ENCODE results near the gene HEATR5B.

The HEATR5B gene

GRCh38 chr2:37110306-37111212, 26.4 kb upstream of the HEATR5B start:
- CTCF ChIA-PET, result no interaction called here
- POLR2A ChIA-PET, result no interaction called here

DNA sequence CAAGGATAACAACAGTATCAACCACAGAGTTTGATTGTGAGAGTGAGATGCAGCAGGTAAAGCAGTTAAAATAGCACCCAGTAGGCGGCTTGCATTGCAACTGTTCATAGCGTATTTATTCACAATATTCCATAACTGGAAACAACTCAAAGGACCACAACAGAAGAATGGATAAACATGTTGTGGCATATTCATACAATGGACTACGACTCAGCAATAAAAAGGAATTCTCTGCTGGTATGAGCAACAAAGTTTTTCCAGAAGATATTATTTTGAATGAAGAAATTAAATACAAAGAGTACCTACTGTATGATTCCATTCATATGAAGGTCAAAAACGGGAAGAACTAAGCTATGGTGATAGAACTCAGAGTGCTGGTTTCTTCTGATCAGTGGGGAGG, 25.4 kb upstream of the HEATR5B start:
- DNase-seq (ENCODE audit: extremely low spot score), result no peak
- ChIA-PET POLR2A (no interaction called here), CTCF (no interaction called here)
- TF ChIP-seq FOXA1 (IDR thresholded peaks at IDR 0.05), result no peak
- no peak for TF ChIP-seq TARDBP (IDR thresholded peaks at IDR 0.05)
- TF ChIP-seq BHLHE40 (IDR thresholded peaks at IDR 0.05; ENCODE audit: borderline replicate concordance), result no peak
- TF ChIP-seq FOXK2 (IDR thresholded peaks at IDR 0.05), result no peak
- TF ChIP-seq LEF1 (IDR thresholded peaks at IDR 0.05; ENCODE audit: borderline replicate concordance), result no peak
- TF ChIP-seq CTBP1 (IDR thresholded peaks at IDR 0.05; ENCODE audit: borderline replicate concordance), result no peak
- TF ChIP-seq ZNF384 (IDR thresholded peaks at IDR 0.05), result no peak
- TF ChIP-seq ELF4 (IDR thresholded peaks at IDR 0.05), result no peak
- no peak for TF ChIP-seq FOXM1 (IDR thresholded peaks at IDR 0.05; ENCODE audit: borderline replicate concordance)
- TF ChIP-seq ARNT (IDR thresholded peaks at IDR 0.05), result no peak
- TF ChIP-seq HDGF (IDR thresholded peaks at IDR 0.05; ENCODE audit: borderline replicate concordance), result no peak
- TF ChIP-seq, protein P1, sequence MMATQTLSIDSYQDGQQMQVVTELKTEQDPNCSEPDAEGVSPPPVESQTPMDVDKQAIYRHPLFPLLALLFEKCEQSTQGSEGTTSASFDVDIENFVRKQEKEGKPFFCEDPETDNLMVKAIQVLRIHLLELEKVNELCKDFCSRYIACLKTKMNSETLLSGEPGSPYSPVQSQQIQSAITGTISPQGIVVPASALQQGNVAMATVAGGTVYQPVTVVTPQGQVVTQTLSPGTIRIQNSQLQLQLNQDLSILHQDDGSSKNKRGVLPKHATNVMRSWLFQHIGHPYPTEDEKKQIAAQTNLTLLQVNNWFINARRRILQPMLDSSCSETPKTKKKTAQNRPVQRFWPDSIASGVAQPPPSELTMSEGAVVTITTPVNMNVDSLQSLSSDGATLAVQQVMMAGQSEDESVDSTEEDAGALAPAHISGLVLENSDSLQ (IDR thresholded peaks at IDR 0.05), result no peak
- TF ChIP-seq SP1 (IDR thresholded peaks at IDR 0.05), result no peak

More at GRCh38 chr2:37110306-37111212, 26.4 kb upstream of the HEATR5B start:
- TF ChIP-seq HDGF (IDR thresholded peaks at IDR 0.05; ENCODE audit: borderline replicate concordance), result no peak
- TF ChIP-seq ELF4 (IDR thresholded peaks at IDR 0.05), result no peak
- no peak for TF ChIP-seq SUZ12 (IDR thresholded peaks at IDR 0.05)
- TF ChIP-seq TARDBP (IDR thresholded peaks at IDR 0.05), result no peak
- TF ChIP-seq CTBP1 (IDR thresholded peaks at IDR 0.05; ENCODE audit: borderline replicate concordance), result no peak
- TF ChIP-seq, protein P1 (IDR thresholded peaks at IDR 0.05), result no peak
- TF ChIP-seq FOXM1 (IDR thresholded peaks at IDR 0.05; ENCODE audit: borderline replicate concordance), result no peak
- no peak for TF ChIP-seq FOXA1 (IDR thresholded peaks at IDR 0.05)
- DNase-seq (ENCODE audit: extremely low spot score), result no peak

DNA sequence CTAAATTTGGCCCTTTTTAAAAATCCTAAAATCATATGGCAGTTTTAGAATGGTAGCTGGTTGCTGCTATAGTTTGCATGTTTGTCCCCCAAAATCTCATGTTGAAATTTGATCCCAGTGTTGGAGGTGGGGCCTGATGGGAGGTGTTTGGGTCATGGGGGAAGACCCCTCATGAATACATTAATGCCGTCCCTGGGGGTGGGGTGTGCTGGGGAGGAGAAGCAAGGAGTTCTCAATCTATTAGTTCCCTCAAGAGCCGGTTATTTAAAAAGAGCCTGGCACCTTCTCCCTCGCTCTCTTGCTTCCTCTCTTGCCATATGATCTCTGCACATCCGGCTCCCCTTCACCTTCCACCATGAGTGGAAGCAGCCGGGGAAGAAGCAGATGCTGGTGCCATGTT, 21.0 kb upstream of the HEATR5B start:
- CTCF ChIA-PET, result no interaction called here
- TF ChIP-seq BHLHE40 (IDR thresholded peaks at IDR 0.05; ENCODE audit: borderline replicate concordance) (no peak), CTBP1 (IDR thresholded peaks at IDR 0.05; ENCODE audit: borderline replicate concordance) (no peak), FOXA1 (IDR thresholded peaks at IDR 0.05) (no peak), ZNF384 (IDR thresholded peaks at IDR 0.05) (no peak), NFRKB (IDR thresholded peaks at IDR 0.05) (no peak)
- POLR2A ChIA-PET, result no interaction called here
- no peak for DNase-seq (ENCODE audit: extremely low spot score)

DNA sequence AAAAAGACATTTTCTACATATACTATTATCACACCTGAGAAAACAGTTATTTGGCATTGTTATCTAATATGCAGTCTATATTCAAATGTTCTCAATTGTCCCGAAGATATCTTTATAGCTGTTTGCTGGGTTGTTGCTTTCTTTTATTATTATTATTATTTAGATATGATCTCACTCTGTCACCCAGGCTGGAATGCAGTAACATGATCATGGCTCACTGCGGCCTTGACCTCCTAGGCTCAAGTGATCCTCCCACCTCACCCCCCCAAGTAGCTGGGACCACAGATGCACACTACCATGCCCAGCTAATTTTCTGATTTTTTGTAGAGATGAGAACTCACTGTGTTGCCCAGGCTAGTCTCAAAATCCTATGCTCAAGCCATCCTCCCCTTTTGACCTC, 20.0 kb upstream of the HEATR5B start:
- TF ChIP-seq NFRKB (IDR thresholded peaks at IDR 0.05) (no peak), TARDBP (IDR thresholded peaks at IDR 0.05) (no peak), SP1 (IDR thresholded peaks at IDR 0.05) (no peak), FOXA1 (IDR thresholded peaks at IDR 0.05) (no peak), SUZ12 (IDR thresholded peaks at IDR 0.05) (no peak), LEF1 (IDR thresholded peaks at IDR 0.05; ENCODE audit: borderline replicate concordance) (no peak), FOXK2 (IDR thresholded peaks at IDR 0.05) (no peak)
- TF ChIP-seq, protein P1 (IDR thresholded peaks at IDR 0.05), result no peak
- POLR2A ChIA-PET, result no interaction called here
- no peak for DNase-seq (ENCODE audit: extremely low spot score)
- CTCF ChIA-PET, result interaction anchor here (0.6 kb wide), 1 partner anchor 305 kb away, joined by 6 read pairs; no protein-coding TSS in a partner anchor

DNA sequence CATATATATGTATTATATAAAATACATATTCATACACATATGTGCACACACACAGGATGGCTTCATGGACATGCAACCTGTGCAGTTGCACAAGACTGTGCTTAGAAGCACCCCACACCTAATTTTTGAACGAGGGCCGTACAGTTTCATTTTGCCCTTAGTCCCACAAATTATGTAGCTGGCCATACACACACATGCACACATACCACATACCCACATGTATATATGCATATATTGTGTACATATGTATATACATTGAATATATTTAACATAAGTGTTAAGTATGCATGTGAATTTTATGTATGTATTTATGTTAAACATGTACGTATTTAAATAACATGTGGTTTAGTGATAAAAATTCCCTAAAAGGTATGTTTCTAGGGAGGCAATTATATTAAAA, 18.4 kb upstream of the HEATR5B start:
- TF ChIP-seq, protein P1 (IDR thresholded peaks at IDR 0.05), result no peak
- TF ChIP-seq FOXM1 (IDR thresholded peaks at IDR 0.05; ENCODE audit: borderline replicate concordance), result no peak
- no peak for TF ChIP-seq LEF1 (IDR thresholded peaks at IDR 0.05; ENCODE audit: borderline replicate concordance)
- no peak for TF ChIP-seq L3MBTL2 (conservative IDR thresholded peaks at IDR 0.05)
- TF ChIP-seq ARNT (IDR thresholded peaks at IDR 0.05), result no peak
- TF ChIP-seq FOXK2 (IDR thresholded peaks at IDR 0.05), result no peak
- no peak for TF ChIP-seq TARDBP (IDR thresholded peaks at IDR 0.05)
- no peak for TF ChIP-seq ELF4 (IDR thresholded peaks at IDR 0.05)
- ChIA-PET POLR2A (no interaction called here), CTCF (interaction anchor here (0.5 kb wide), 1 partner anchor 33 kb away, joined by 3 read pairs; no protein-coding TSS in a partner anchor)

DNA sequence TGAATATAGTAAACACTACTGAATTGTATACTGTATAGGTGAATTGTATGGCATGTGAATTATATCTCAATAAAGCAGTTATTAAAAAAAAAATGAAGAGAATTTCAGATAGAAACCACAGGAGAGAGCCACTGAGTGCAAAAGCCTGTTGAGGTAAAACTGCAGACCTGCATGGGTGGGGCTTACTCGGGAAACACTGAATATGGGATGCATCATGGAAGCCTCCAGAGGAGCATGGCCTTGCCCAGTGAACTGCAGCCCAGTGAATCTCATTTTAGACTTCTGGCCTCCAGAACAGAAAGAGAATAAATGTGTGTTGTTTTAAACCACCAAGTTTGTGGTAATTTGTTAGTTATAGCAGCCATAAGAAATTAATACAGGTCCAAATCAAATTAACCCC, 15.9 kb upstream of the HEATR5B start:
- ChIA-PET CTCF (no interaction called here), POLR2A (no interaction called here)
- no peak for TF ChIP-seq ZNF384 (IDR thresholded peaks at IDR 0.05)
- no peak for TF ChIP-seq FOXK2 (IDR thresholded peaks at IDR 0.05)
- DNase-seq (ENCODE audit: extremely low spot score), result no peak

More for the DNA sequence above, 18.4 kb upstream of the HEATR5B start:
- DNase-seq (ENCODE audit: extremely low spot score), result no peak
